Neural progenitor cell (in vitro differentiated cells): Measurements from ENCODE around the gene MATK. TPM values are rescaled to one million over a fixed set of nuclear protein-coding genes. Genes with fewer than 3 reads are reported as not detected.
"Not testable (repeated sequence)": the region's sequence is repeated elsewhere in the genome, so short reads cannot be mapped to it uniquely, and the experiment has no call there.

Experiments
- DNase-seq: peaks from one replicate; pipeline ENCODE4 v3.0.0-alpha.2; 2016; ENCODE audit warnings: low spot score
- H2AFZ ChIP-seq: fragments of 200-600 bp; sonication (generic); replicated peaks from 2 replicates; pipeline ENCODE4 v1.6.1; 2016; ENCODE audit warnings: antibody characterized with exemption
- H3F3A ChIP-seq: fragments of 200-600 bp; sonication (generic); 2 replicates; pipeline ENCODE4 v1.6.1; 2016; ENCODE audit warnings: antibody characterized with exemption, low read depth
- H3K27ac ChIP-seq: fragments of 200-600 bp; sonication (generic); 2 replicates; pipeline ENCODE4 v1.5.1; 2016; ENCODE audit warnings: mild to moderate bottlenecking
- H3K27me3 ChIP-seq: fragments of 200-600 bp; sonication (generic); 2 replicates; pipeline ENCODE4 v1.6.1; 2016; ENCODE audit warnings: mild to moderate bottlenecking, moderate library complexity
- H3K36me3 ChIP-seq: fragments of 200-600 bp; sonication (generic); 2 replicates; pipeline ENCODE4 v1.5.1; 2016
- H3K4me1 ChIP-seq: fragments of 200-600 bp; sonication (generic); 2 replicates; pipeline ENCODE4 v1.6.1; 2016; ENCODE audit warnings: mixed run types
- H3K4me2 ChIP-seq: fragments of 200-600 bp; sonication (generic); 2 replicates; pipeline ENCODE4 v1.6.1; 2016
- H3K4me3 ChIP-seq: fragments of 200-600 bp; sonication (generic); 2 replicates; pipeline ENCODE4 v1.5.1; 2016
- H3K79me2 ChIP-seq: fragments of 200-600 bp; sonication (generic); 2 replicates; pipeline ENCODE4 v1.6.1; 2016; ENCODE audit warnings: low read depth
- H3K9ac ChIP-seq: fragments of 200-600 bp; sonication (generic); 2 replicates; pipeline ENCODE4 v1.6.1; 2016
- H3K9me3 ChIP-seq: fragments of 200-600 bp; sonication (generic); 2 replicates; pipeline ENCODE4 v1.5.1; 2016; ENCODE audit warnings: low read depth
- H4K20me1 ChIP-seq: fragments of 200-600 bp; sonication (generic); 2 replicates; pipeline ENCODE4 v1.6.1; 2016; ENCODE audit warnings: low read depth
- H3K27ac Mint-ChIP-seq: 3 replicates; pipeline ENCODE4 v1.8.0; 2021; ENCODE audit warnings: mixed read lengths
- H3K27me3 Mint-ChIP-seq: 2 replicates; pipeline ENCODE4 v1.8.0; 2022; ENCODE audit warnings: low read depth, mild to moderate bottlenecking, inconsistent platforms, moderate library complexity, mixed read lengths; ENCODE audit not compliant: insufficient read depth
- H3K36me3 Mint-ChIP-seq: 3 replicates; pipeline ENCODE4 v1.8.0; 2021; ENCODE audit warnings: mixed read lengths
- H3K4me1 Mint-ChIP-seq: 3 replicates; pipeline ENCODE4 v1.8.0; 2021; ENCODE audit warnings: mixed read lengths
- H3K4me3 Mint-ChIP-seq: 3 replicates; pipeline ENCODE4 v1.8.0; 2021; ENCODE audit warnings: mild to moderate bottlenecking, moderate library complexity, mixed read lengths
- H3K9me3 Mint-ChIP-seq: 3 replicates; pipeline ENCODE4 v1.8.0; 2020; ENCODE audit warnings: mixed read lengths
- EZH2 ChIP-seq: fragments of 200-600 bp; sonication (generic); IDR thresholded peaks from 2 replicates; pipeline ENCODE4 v1.6.1; 2017; ENCODE audit warnings: antibody characterized with exemption, mild to moderate bottlenecking, moderate library complexity
- EZH2phosphoT487 ChIP-seq: fragments of 200-600 bp; sonication (generic); IDR thresholded peaks from 2 replicates; pipeline ENCODE4 v1.6.1; 2017; ENCODE audit warnings: antibody characterized with exemption
- total RNA-seq: library from RNA; depleted of rRNA; stranded (reverse); fragments of >200 nt; gene quantifications from 2 replicates; pipeline ENCODE4 v1.2.3, GENCODE V29; 2015; ENCODE audit warnings: low replicate concordance
- TF ChIP-seq, protein P1 (sequence below): fragments of 200-600 bp; sonication (generic); IDR thresholded peaks from 2 replicates; pipeline ENCODE4 v1.5.1; 2017; ENCODE audit warnings: antibody characterized with exemption, mild to moderate bottlenecking

MATK gene
- total RNA-seq, 1 donor from 2014 or later: 2.4 TPM

DNA sequence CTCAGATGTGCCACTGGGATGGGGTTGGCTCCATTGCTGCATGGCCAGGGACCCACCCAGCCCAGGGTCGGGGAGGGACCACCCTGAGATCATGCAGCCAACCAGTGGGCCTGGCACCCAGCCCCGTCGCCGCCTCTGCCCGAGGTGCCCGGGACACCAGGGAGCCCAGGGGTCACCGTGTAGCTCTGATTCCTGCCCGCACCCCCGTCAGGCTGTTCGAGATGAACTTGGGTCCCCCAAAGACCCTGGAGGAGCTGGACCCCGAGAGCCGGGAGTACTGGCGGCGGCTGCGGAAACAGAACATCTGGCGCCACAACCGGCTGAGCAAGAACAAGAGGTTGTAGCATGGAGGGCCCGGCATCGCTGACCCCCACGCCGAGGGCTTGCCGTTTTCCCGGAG is 19.1 kb downstream of the MATK start:
- H3K4me1 Mint-ChIP-seq: peaks cover 13% of the 10 kb centered on the region
- Histone ChIP-seq H4K20me1 (no peaks in the 10 kb centered on the region), H3K4me3 (no peak overlapping the region), H3K36me3 (no peaks in the 10 kb centered on the region), H3K27ac (no peak overlapping the region), H3K9ac (no peak overlapping the region), H3K4me1 (peaks cover 11% of the 10 kb centered on the region), H3K9me3 (no peaks in the 10 kb centered on the region), H3K27me3 (no peaks in the 10 kb centered on the region), H2AFZ (no peak overlapping the region), H3F3A (peaks cover 8% of the 10 kb centered on the region), H3K79me2 (peaks cover 12% of the 10 kb centered on the region), H3K4me2 (no peak overlapping the region)
- no peaks in the 10 kb centered on the region for H3K9me3 Mint-ChIP-seq
- H3K27ac Mint-ChIP-seq: no peak overlapping the region
- no peak for DNase-seq
- no peak overlapping the region for H3K4me3 Mint-ChIP-seq
- peaks cover 3% of the 10 kb centered on the region for H3K27me3 Mint-ChIP-seq
- H3K36me3 Mint-ChIP-seq: peaks cover 2% of the 10 kb centered on the region
- TF ChIP-seq, protein P1, sequence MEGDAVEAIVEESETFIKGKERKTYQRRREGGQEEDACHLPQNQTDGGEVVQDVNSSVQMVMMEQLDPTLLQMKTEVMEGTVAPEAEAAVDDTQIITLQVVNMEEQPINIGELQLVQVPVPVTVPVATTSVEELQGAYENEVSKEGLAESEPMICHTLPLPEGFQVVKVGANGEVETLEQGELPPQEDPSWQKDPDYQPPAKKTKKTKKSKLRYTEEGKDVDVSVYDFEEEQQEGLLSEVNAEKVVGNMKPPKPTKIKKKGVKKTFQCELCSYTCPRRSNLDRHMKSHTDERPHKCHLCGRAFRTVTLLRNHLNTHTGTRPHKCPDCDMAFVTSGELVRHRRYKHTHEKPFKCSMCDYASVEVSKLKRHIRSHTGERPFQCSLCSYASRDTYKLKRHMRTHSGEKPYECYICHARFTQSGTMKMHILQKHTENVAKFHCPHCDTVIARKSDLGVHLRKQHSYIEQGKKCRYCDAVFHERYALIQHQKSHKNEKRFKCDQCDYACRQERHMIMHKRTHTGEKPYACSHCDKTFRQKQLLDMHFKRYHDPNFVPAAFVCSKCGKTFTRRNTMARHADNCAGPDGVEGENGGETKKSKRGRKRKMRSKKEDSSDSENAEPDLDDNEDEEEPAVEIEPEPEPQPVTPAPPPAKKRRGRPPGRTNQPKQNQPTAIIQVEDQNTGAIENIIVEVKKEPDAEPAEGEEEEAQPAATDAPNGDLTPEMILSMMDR: no peak
- TF ChIP-seq EZH2: no peak

DNA sequence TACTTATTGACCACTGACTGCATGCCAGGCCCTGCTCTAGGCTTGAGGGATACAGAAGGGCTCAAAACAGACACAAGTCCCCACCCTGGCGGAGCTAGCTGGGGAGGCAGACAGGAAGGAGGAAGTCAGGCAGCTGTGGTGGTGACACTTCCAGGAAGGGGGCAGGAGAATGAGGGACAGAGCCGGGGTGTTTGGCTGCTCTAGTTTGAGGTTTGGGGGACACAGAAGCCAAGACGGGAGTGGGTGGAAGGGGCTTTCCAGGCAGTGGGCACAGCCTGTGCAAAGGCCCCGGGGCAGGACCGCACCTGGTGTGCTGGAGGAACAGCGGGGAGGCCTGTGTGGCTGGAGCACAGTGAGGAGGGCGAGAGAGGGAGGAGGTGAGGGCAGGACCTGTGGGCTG is 19.7 kb downstream of the MATK start:
- Histone ChIP-seq H4K20me1 (no peaks in the 10 kb centered on the region), H3F3A (peaks cover 12% of the 10 kb centered on the region), H3K9me3 (no peaks in the 10 kb centered on the region), H3K4me2 (no peak overlapping the region), H3K9ac (no peak overlapping the region), H3K79me2 (peaks cover 12% of the 10 kb centered on the region), H3K27me3 (no peaks in the 10 kb centered on the region), H3K36me3 (no peaks in the 10 kb centered on the region), H2AFZ (no peak overlapping the region), H3K4me3 (no peak overlapping the region), H3K27ac (no peak overlapping the region), H3K4me1 (peaks cover 7% of the 10 kb centered on the region)
- H3K27me3 Mint-ChIP-seq: peaks cover 3% of the 10 kb centered on the region
- H3K9me3 Mint-ChIP-seq: no peaks in the 10 kb centered on the region
- TF ChIP-seq, protein P1: no peak
- no peak for TF ChIP-seq EZH2
- TF ChIP-seq EZH2phosphoT487: no peak
- no peak overlapping the region for H3K27ac Mint-ChIP-seq
- H3K4me3 Mint-ChIP-seq: no peak overlapping the region
- peaks cover 17% of the 10 kb centered on the region for H3K4me1 Mint-ChIP-seq
- no peak for DNase-seq
- peaks cover 2% of the 10 kb centered on the region for H3K36me3 Mint-ChIP-seq

DNA sequence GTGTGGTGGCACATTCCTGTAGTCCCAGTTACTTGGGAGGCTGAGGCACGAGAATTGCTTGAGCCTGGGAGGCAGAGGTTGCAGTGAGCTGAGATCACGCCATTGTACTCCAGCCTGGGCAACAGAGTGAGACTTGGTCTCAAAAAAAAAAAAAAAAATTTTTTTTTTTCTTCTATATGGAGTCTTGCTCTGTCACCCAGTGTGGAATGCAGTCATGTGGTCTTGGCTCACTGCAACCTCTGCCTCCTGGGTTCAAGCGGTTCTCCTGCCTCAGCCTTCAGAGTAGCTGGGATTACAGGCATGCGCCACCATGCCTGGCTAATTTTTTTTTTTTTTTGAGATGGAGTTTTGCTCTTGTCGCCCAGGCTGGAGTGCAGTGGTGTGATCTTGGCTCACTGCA is 20.4 kb downstream of the MATK start:
- H3K36me3 ChIP-seq, H3K27ac Mint-ChIP-seq: not testable (repeated sequence)

DNA sequence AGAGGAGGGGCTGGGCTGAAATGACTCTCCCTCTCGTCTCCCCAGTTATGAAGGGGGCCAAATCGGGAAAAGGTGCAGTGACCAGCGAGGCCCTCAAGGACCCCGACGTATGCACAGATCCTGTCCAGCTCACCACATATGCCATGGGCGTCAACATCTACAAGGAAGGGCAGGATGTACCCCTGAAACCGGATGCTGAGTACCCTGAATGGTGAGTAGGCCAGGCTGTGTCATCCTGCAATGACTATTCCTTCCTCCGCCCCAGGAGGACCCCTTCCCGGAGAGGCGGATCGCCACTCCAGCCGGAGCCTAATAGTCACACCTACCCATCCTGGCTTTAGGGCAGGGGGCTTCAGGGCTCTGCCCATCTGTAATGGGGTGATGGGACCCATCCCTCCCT is 21.1 kb downstream of the MATK start:
- no peak for DNase-seq
- no peaks in the 10 kb centered on the region for H3K9me3 Mint-ChIP-seq
- Histone ChIP-seq H3F3A (peaks cover 8% of the 10 kb centered on the region), H3K4me2 (no peak overlapping the region), H3K4me3 (no peak overlapping the region), H3K9me3 (no peaks in the 10 kb centered on the region), H3K79me2 (peaks cover 24% of the 10 kb centered on the region), H3K4me1 (peaks cover 3% of the 10 kb centered on the region), H4K20me1 (no peaks in the 10 kb centered on the region), H3K9ac (no peak overlapping the region), H3K36me3 (no peaks in the 10 kb centered on the region), H3K27me3 (no peaks in the 10 kb centered on the region), H3K27ac (no peak overlapping the region), H2AFZ (no peak overlapping the region)
- H3K27me3 Mint-ChIP-seq: peaks cover 3% of the 10 kb centered on the region
- TF ChIP-seq, protein P1: no peak
- TF ChIP-seq EZH2: no peak
- TF ChIP-seq EZH2phosphoT487: no peak
- H3K27ac Mint-ChIP-seq: no peak overlapping the region
- H3K4me1 Mint-ChIP-seq: peaks cover 17% of the 10 kb centered on the region
- no peak overlapping the region for H3K4me3 Mint-ChIP-seq
- H3K36me3 Mint-ChIP-seq: peaks cover 2% of the 10 kb centered on the region

More for the DNA sequence above, 20.4 kb downstream of the MATK start:
- H3K79me2 ChIP-seq: peaks cover 18% of the 10 kb centered on the region
- not testable (repeated sequence) for H3K27me3 ChIP-seq, H3F3A ChIP-seq, H3K4me2 ChIP-seq, DNase-seq, H3K9me3 Mint-ChIP-seq, H3K36me3 Mint-ChIP-seq, H3K27ac ChIP-seq, H3K4me3 ChIP-seq, H3K9me3 ChIP-seq, H2AFZ ChIP-seq, H3K4me1 ChIP-seq, H3K27me3 Mint-ChIP-seq, H4K20me1 ChIP-seq, H3K9ac ChIP-seq, H3K4me3 Mint-ChIP-seq
- peaks cover 17% of the 10 kb centered on the region for H3K4me1 Mint-ChIP-seq
